GM19395 (cell line): ENCODE results near the gene RSPH3.
"Not testable (repeated sequence)": the region's sequence is repeated elsewhere in the genome, so short reads cannot be mapped to it uniquely, and the experiment has no call there.

Source experiments
- ATAC-seq: cut with Tn5 transposase; IDR thresholded peaks from one replicate; pipeline ENCODE4 v1.9.1; 2021; ENCODE audit warnings: mild to moderate bottlenecking, moderate library complexity; ENCODE audit not compliant: unreplicated experiment

Gene RSPH3

GRCh38 chr6:158999666-159000403 is at the start of gene RSPH3:
TSS of gene RSPH3 (minus strand) at chr6:159000202. CDS start at chr6:158999550, 652 bp downstream.
- ATAC-seq, result peak; percentile 91

GRCh38 chr6:159047891-159048685 is 48.1 kb upstream of the RSPH3 start:
- no peak for ATAC-seq

- ATAC-seq, result no peak
These were observed 45.8 kb upstream of the RSPH3 start for GRCh38 chr6:159045801-159046200.

- ATAC-seq, result peak; percentile 84
These were observed 45.1 kb upstream of the RSPH3 start, which contains the start of gene TAGAP for GRCh38 chr6:159044899-159045727. TSS of gene TAGAP (minus strand) at chr6:159044991. CDS start at chr6:159044146, 845 bp downstream.

GRCh38 chr6:159043947-159044346 is 43.9 kb upstream of the RSPH3 start:
- no peak for ATAC-seq

GRCh38 chr6:159043251-159043650 is 43.2 kb upstream of the RSPH3 start:
- no peak for ATAC-seq

- no peak for ATAC-seq
These were observed 42.8 kb upstream of the RSPH3 start for GRCh38 chr6:159042826-159043181.

GRCh38 chr6:159042003-159042825 is 42.2 kb upstream of the RSPH3 start:
- peak; percentile 49 for ATAC-seq

- ATAC-seq, result no peak
These were observed 41.2 kb upstream of the RSPH3 start for GRCh38 chr6:159041181-159041580.

- ATAC-seq, result no peak
These were observed 39.9 kb upstream of the RSPH3 start for GRCh38 chr6:159039885-159040258.

- peak; percentile 87 for ATAC-seq
These were observed 39.2 kb upstream of the RSPH3 start for GRCh38 chr6:159038914-159039884.

- not testable (repeated sequence) for ATAC-seq
These were observed 38.3 kb upstream of the RSPH3 start for GRCh38 chr6:159038318-159038717.

GRCh38 chr6:159037756-159038290 is 37.8 kb upstream of the RSPH3 start:
- ATAC-seq, result no peak

GRCh38 chr6:159036673-159037072 is 36.7 kb upstream of the RSPH3 start:
- ATAC-seq, result no peak

- ATAC-seq, result no peak
These were observed 35.9 kb upstream of the RSPH3 start for GRCh38 chr6:159035891-159036290.

GRCh38 chr6:159033160-159034049 is 33.4 kb upstream of the RSPH3 start:
- ATAC-seq, result no peak

GRCh38 chr6:159031846-159032245 is 31.8 kb upstream of the RSPH3 start:
- no peak for ATAC-seq

GRCh38 chr6:159030168-159030567 is 30.2 kb upstream of the RSPH3 start:
- ATAC-seq, result no peak
